ENCODE results near the gene CCDC82. TPM values are rescaled to one million over a fixed set of nuclear protein-coding genes. Genes with fewer than 3 reads are reported as not detected.

CCDC82 gene
- total and polyA plus RNA-seq, 2 donors = 15.8 to 63.6 TPM

GRCh38 chr11:96335388-96335787 is 54.3 kb downstream of the CCDC82 start:
- Histone ChIP-seq H3K27ac (ENCODE audit: low read depth in 1 of 2, low read length in 1 of 2) (no peak overlapping the region), H3K36me3 (ENCODE audit: control insufficient read depth in 2 of 2, insufficient read depth in 2 of 2, low read length in 1 of 2) (peaks cover under 1 to 4% of the 10 kb centered on the region in 2 donors), H3K9me3 (ENCODE audit: control insufficient read depth in 2 of 2, insufficient read depth in 1 of 2, low read length in 1 of 2) (no peaks in the 10 kb centered on the region), H3K27me3 (ENCODE audit: control insufficient read depth in 2 of 2, insufficient read depth in 1 of 2, low read length in 1 of 2) (no peaks in the 10 kb centered on the region), H3K4me3 (ENCODE audit: low read length in 2 of 2) (no peak overlapping the region), H3K4me1 (ENCODE audit: control insufficient read depth in 2 of 2, insufficient read depth in 2 of 2, low read length in 2 of 2) (peaks cover 20 to 27% of the 10 kb centered on the region in 2 donors)
- DNase-seq (ENCODE audit: low read depth in 6 of 9, low spot score in 9 of 9) = no peak
- WGBS = 96% methylated on average over 4 of the region's 4 CpGs

- WGBS = 95% methylated on average over 4 of the region's 4 CpGs
These were observed 55.5 kb downstream of the CCDC82 start for GRCh38 chr11:96334219-96334618.

GRCh38 chr11:96333191-96333719 is 56.5 kb downstream of the CCDC82 start:
- Histone ChIP-seq H3K27me3 (ENCODE audit: control insufficient read depth in 2 of 2, insufficient read depth in 1 of 2, low read length in 1 of 2) (no peaks in the 10 kb centered on the region), H3K27ac (ENCODE audit: low read depth in 1 of 2, low read length in 1 of 2) (no peak overlapping the region), H3K4me3 (ENCODE audit: low read length in 2 of 2) (no peak overlapping the region), H3K4me1 (ENCODE audit: control insufficient read depth in 2 of 2, insufficient read depth in 2 of 2, low read length in 2 of 2) (peaks cover 3 to 17% of the 10 kb centered on the region in 2 donors), H3K9me3 (ENCODE audit: control insufficient read depth in 2 of 2, insufficient read depth in 1 of 2, low read length in 1 of 2) (no peaks in the 10 kb centered on the region), H3K36me3 (ENCODE audit: control insufficient read depth in 2 of 2, insufficient read depth in 2 of 2, low read length in 1 of 2) (peaks cover 0 to 4% of the 10 kb centered on the region in 2 donors)
- no peak for DNase-seq (ENCODE audit: low read depth in 6 of 9, low spot score in 9 of 9)
- WGBS = 94% methylated on average over 4 of the region's 4 CpGs

More at GRCh38 chr11:96334219-96334618, 55.5 kb downstream of the CCDC82 start:
- Histone ChIP-seq H3K36me3 (ENCODE audit: control insufficient read depth in 2 of 2, insufficient read depth in 2 of 2, low read length in 1 of 2) (peaks cover 0 to 4% of the 10 kb centered on the region in 2 donors), H3K9me3 (ENCODE audit: control insufficient read depth in 2 of 2, insufficient read depth in 1 of 2, low read length in 1 of 2) (no peaks in the 10 kb centered on the region), H3K27ac (ENCODE audit: low read depth in 1 of 2, low read length in 1 of 2) (no peak overlapping the region), H3K4me1 (ENCODE audit: control insufficient read depth in 2 of 2, insufficient read depth in 2 of 2, low read length in 2 of 2) (peaks cover 9 to 23% of the 10 kb centered on the region in 2 donors), H3K4me3 (ENCODE audit: low read length in 2 of 2) (no peak overlapping the region), H3K27me3 (ENCODE audit: control insufficient read depth in 2 of 2, insufficient read depth in 1 of 2, low read length in 1 of 2) (no peaks in the 10 kb centered on the region)
- no peak for DNase-seq (ENCODE audit: low read depth in 6 of 9, low spot score in 9 of 9)

- peaks cover 0 to 4% of the 10 kb centered on the region in 2 donors for H3K36me3 ChIP-seq (ENCODE audit: control insufficient read depth in 2 of 2, insufficient read depth in 2 of 2, low read length in 1 of 2)
- 90% methylated on average over 8 of the region's 8 CpGs for WGBS
- H3K4me3 ChIP-seq (ENCODE audit: low read length in 2 of 2) = no peak overlapping the region
- no peaks in the 10 kb centered on the region for H3K27me3 ChIP-seq (ENCODE audit: control insufficient read depth in 2 of 2, insufficient read depth in 1 of 2, low read length in 1 of 2)
- peak overlapping the region in 1 of 2 donors; percentile 28 for H3K27ac ChIP-seq (ENCODE audit: low read depth in 1 of 2, low read length in 1 of 2)
- H3K4me1 ChIP-seq (ENCODE audit: control insufficient read depth in 2 of 2, insufficient read depth in 2 of 2, low read length in 2 of 2) = peaks cover 0 to 8% of the 10 kb centered on the region in 2 donors
- H3K9me3 ChIP-seq (ENCODE audit: control insufficient read depth in 2 of 2, insufficient read depth in 1 of 2, low read length in 1 of 2) = no peaks in the 10 kb centered on the region
- no peak for DNase-seq (ENCODE audit: low read depth in 6 of 9, low spot score in 9 of 9)
These were observed 57.5 kb downstream of the CCDC82 start for GRCh38 chr11:96332126-96332771.

GRCh38 chr11:96331699-96332116 is 58.0 kb downstream of the CCDC82 start:
- Histone ChIP-seq H3K9me3 (ENCODE audit: control insufficient read depth in 2 of 2, insufficient read depth in 1 of 2, low read length in 1 of 2) (no peaks in the 10 kb centered on the region), H3K27me3 (ENCODE audit: control insufficient read depth in 2 of 2, insufficient read depth in 1 of 2, low read length in 1 of 2) (no peaks in the 10 kb centered on the region), H3K4me1 (ENCODE audit: control insufficient read depth in 2 of 2, insufficient read depth in 2 of 2, low read length in 2 of 2) (peaks cover 0 to 6% of the 10 kb centered on the region in 2 donors), H3K36me3 (ENCODE audit: control insufficient read depth in 2 of 2, insufficient read depth in 2 of 2, low read length in 1 of 2) (peaks cover 0 to 4% of the 10 kb centered on the region in 2 donors), H3K4me3 (ENCODE audit: low read length in 2 of 2) (no peak overlapping the region), H3K27ac (ENCODE audit: low read depth in 1 of 2, low read length in 1 of 2) (peak overlapping the region in 1 of 2 donors; percentile 28)
- DNase-seq (ENCODE audit: low read depth in 6 of 9, low spot score in 9 of 9) = no peak
- 93% methylated on average over 7 of the region's 7 CpGs for WGBS

- H3K4me3 ChIP-seq (ENCODE audit: low read length in 2 of 2) = no peak overlapping the region
- WGBS = 99% methylated on average over 4 of the region's 4 CpGs
- H3K9me3 ChIP-seq (ENCODE audit: control insufficient read depth in 2 of 2, insufficient read depth in 1 of 2, low read length in 1 of 2) = no peaks in the 10 kb centered on the region
- DNase-seq (ENCODE audit: low read depth in 6 of 9, low spot score in 9 of 9) = no peak
- H3K27me3 ChIP-seq (ENCODE audit: control insufficient read depth in 2 of 2, insufficient read depth in 1 of 2, low read length in 1 of 2) = no peaks in the 10 kb centered on the region
- H3K27ac ChIP-seq (ENCODE audit: low read depth in 1 of 2, low read length in 1 of 2) = no peak overlapping the region
- H3K36me3 ChIP-seq (ENCODE audit: control insufficient read depth in 2 of 2, insufficient read depth in 2 of 2, low read length in 1 of 2) = peaks cover 0 to 4% of the 10 kb centered on the region in 2 donors
- H3K4me1 ChIP-seq (ENCODE audit: control insufficient read depth in 2 of 2, insufficient read depth in 2 of 2, low read length in 2 of 2) = peaks cover 0 to 4% of the 10 kb centered on the region in 2 donors
These were observed 59.2 kb downstream of the CCDC82 start for GRCh38 chr11:96330511-96330859.

GRCh38 chr11:96329855-96330510 is 59.7 kb downstream of the CCDC82 start:
- peaks cover 0 to 4% of the 10 kb centered on the region in 2 donors for H3K36me3 ChIP-seq (ENCODE audit: control insufficient read depth in 2 of 2, insufficient read depth in 2 of 2, low read length in 1 of 2)
- no peak for DNase-seq (ENCODE audit: low read depth in 6 of 9, low spot score in 9 of 9)
- H3K4me3 ChIP-seq (ENCODE audit: low read length in 2 of 2) = no peak overlapping the region
- H3K9me3 ChIP-seq (ENCODE audit: control insufficient read depth in 2 of 2, insufficient read depth in 1 of 2, low read length in 1 of 2) = no peaks in the 10 kb centered on the region
- H3K27me3 ChIP-seq (ENCODE audit: control insufficient read depth in 2 of 2, insufficient read depth in 1 of 2, low read length in 1 of 2) = no peaks in the 10 kb centered on the region
- 97% methylated on average over 3 of the region's 3 CpGs for WGBS
- H3K4me1 ChIP-seq (ENCODE audit: control insufficient read depth in 2 of 2, insufficient read depth in 2 of 2, low read length in 2 of 2) = peaks cover 0 to 4% of the 10 kb centered on the region in 2 donors
- H3K27ac ChIP-seq (ENCODE audit: low read depth in 1 of 2, low read length in 1 of 2) = no peak overlapping the region

GRCh38 chr11:96329419-96329818 is 60.3 kb downstream of the CCDC82 start:
- Histone ChIP-seq H3K9me3 (ENCODE audit: control insufficient read depth in 2 of 2, insufficient read depth in 1 of 2, low read length in 1 of 2) (no peaks in the 10 kb centered on the region), H3K27ac (ENCODE audit: low read depth in 1 of 2, low read length in 1 of 2) (no peak overlapping the region), H3K36me3 (ENCODE audit: control insufficient read depth in 2 of 2, insufficient read depth in 2 of 2, low read length in 1 of 2) (peaks cover 0 to 4% of the 10 kb centered on the region in 2 donors), H3K4me3 (ENCODE audit: low read length in 2 of 2) (no peak overlapping the region), H3K4me1 (ENCODE audit: control insufficient read depth in 2 of 2, insufficient read depth in 2 of 2, low read length in 2 of 2) (peaks cover 0 to 4% of the 10 kb centered on the region in 2 donors), H3K27me3 (ENCODE audit: control insufficient read depth in 2 of 2, insufficient read depth in 1 of 2, low read length in 1 of 2) (no peaks in the 10 kb centered on the region)
- WGBS = 97% methylated on average over 1 of the region's 1 CpG
- DNase-seq (ENCODE audit: low read depth in 6 of 9, low spot score in 9 of 9) = no peak

- Histone ChIP-seq H3K4me3 (ENCODE audit: low read length in 2 of 2) (no peak overlapping the region), H3K27ac (ENCODE audit: low read depth in 1 of 2, low read length in 1 of 2) (no peak overlapping the region), H3K9me3 (ENCODE audit: control insufficient read depth in 2 of 2, insufficient read depth in 1 of 2, low read length in 1 of 2) (no peaks in the 10 kb centered on the region), H3K27me3 (ENCODE audit: control insufficient read depth in 2 of 2, insufficient read depth in 1 of 2, low read length in 1 of 2) (no peaks in the 10 kb centered on the region), H3K4me1 (ENCODE audit: control insufficient read depth in 2 of 2, insufficient read depth in 2 of 2, low read length in 2 of 2) (peaks cover 0 to 4% of the 10 kb centered on the region in 2 donors), H3K36me3 (ENCODE audit: control insufficient read depth in 2 of 2, insufficient read depth in 2 of 2, low read length in 1 of 2) (peaks cover 0 to 4% of the 10 kb centered on the region in 2 donors)
- no peak for DNase-seq (ENCODE audit: low read depth in 6 of 9, low spot score in 9 of 9)
- WGBS = 95% methylated on average over 8 of the region's 8 CpGs
These were observed 61.2 kb downstream of the CCDC82 start for GRCh38 chr11:96328395-96329010.

All from thymus (tissue), 11 donors.